HepG2 (cell line): ENCODE results near the gene MXD3. TPM values are rescaled to one million over a fixed set of nuclear protein-coding genes. Genes with fewer than 3 reads are reported as not detected.

Source experiments
- MAF1 ChIP-seq: sonication (generic); formaldehyde crosslinking; IDR thresholded peaks from 2 replicates; pipeline ENCODE4 v1.5.0; 2020; ENCODE audit warnings: missing genetic modification reagents, borderline replicate concordance
- MXD4 ChIP-seq: IDR thresholded peaks from 2 replicates; pipeline ENCODE4 v1.6.1; 2016; ENCODE audit warnings: mild to moderate bottlenecking, missing biosample characterization, missing genetic modification reagents
- MXI1 ChIP-seq: IDR thresholded peaks from 3 replicates; pipeline ENCODE4 v1.6.1; 2012; ENCODE audit warnings: low read depth, low read length, inconsistent platforms, borderline replicate concordance
- ZBED4 ChIP-seq: sonication (generic); formaldehyde crosslinking; IDR thresholded peaks from 2 replicates; pipeline ENCODE4 v1.4.0; 2020; ENCODE audit warnings: missing genetic modification reagents, borderline replicate concordance
- ZNF512B ChIP-seq: sonication (generic); formaldehyde crosslinking; IDR thresholded peaks from 2 replicates; pipeline ENCODE4 v1.5.1; 2020; ENCODE audit warnings: missing genetic modification reagents, mild to moderate bottlenecking, borderline replicate concordance
- ZNF552 ChIP-seq: sonication (generic); formaldehyde crosslinking; IDR thresholded peaks from 2 replicates; pipeline ENCODE4 v1.9.0; 2022; ENCODE audit warnings: missing genetic modification reagents, mild to moderate bottlenecking, borderline replicate concordance
- polyA plus RNA-seq, 8 experiments: library from polyadenylated mRNA; depleted of rRNA in 3 of 8; stranded (reverse) in 7 of 8; unstranded in 1 of 8; fragments of >200 nt; fragmentation: Illumina TruSeq in 4 of 8; extraction: Trizol in 4 of 8; gene quantifications; 2 replicates each; pipeline versions ENCODE4 v1.2.1 to v1.2.3, GENCODE V29; 2011 to 2016; ENCODE audit warnings: low read depth in 4 of 8, missing spikeins in 1 of 8, mixed read lengths in 1 of 8; ENCODE audit not compliant: insufficient read depth in 1 of 8
- total RNA-seq, 5 experiments: library from RNA; depleted of rRNA; stranded (reverse); fragments of >200 nt; fragmentation: Illumina TruSeq; extraction: Trizol; gene quantifications; 2 replicates each; pipeline ENCODE4 v1.2.3, GENCODE V29; 2016; ENCODE audit warnings: low read depth in 1 of 5

Gene MXD3
- total and polyA plus RNA-seq, 2 of the 13 experiments (the other 11 are each of a cell fraction or from before 2014, with no cell fraction given), result 10.5 to 12.8 TPM

DNA sequence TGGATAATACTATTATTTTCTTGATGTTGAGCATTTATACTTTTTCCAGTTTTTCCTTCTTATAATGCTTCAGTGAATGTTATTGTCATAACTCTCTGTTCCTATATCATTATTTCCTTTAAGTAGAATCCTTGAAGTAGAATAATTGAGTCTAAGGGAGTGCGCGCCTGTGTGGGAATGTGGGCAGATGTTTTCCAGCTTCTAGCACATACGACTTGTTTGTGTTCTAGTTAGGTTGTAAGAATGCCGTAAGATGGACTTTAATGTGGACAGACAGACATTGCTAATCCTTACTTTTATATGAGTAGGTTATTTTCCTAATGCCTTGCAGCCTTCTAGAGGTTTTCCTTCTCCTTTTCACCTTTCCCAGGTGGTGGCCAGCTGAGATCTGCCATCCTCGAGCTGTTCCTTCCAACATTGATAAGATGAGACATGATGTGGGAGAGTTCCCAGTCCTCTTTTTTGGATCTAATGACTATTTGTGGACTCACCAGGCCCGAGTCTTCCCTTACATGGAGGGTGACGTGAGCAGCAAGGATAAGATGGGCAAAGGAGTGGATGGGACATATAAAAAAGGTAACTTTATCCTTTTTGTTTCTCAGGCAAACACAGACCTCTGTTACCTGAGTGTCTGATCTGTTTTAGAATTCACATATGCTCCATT, 42.3 kb downstream of the MXD3 start (continued):
- TF ChIP-seq ZBED4 (CRISPR knock-in tag), result no peak
- no peak for TF ChIP-seq MAF1 (CRISPR knock-in tag)
- no peak for TF ChIP-seq ZNF552 (CRISPR knock-in tag)
- TF ChIP-seq MXI1, result no peak
- TF ChIP-seq MXD4, result no peak
- no peak for TF ChIP-seq ZNF512B (CRISPR knock-in tag)
- TF ChIP-seq, all 625 proteins: peak for 0
